PC-9 (cell line): ENCODE results near the gene IQCK. TPM values are rescaled to one million over a fixed set of nuclear protein-coding genes. Genes with fewer than 3 reads are reported as not detected.
"Not testable (repeated sequence)": the region's sequence is repeated elsewhere in the genome, so short reads cannot be mapped to it uniquely, and the experiment has no call there.

Experiments
- BruUV-seq: library from RNA; stranded (reverse); fragments of 400-500 nt; replicated peaks from 2 replicates; lab custom pipeline; 2021; lab: Mats Ljungman, UMichigan
- CTCF ChIA-PET: fragments of 300-600 bp; sonication (Branson Sonifier 250); formaldehyde crosslinking; loops from one replicate; lab custom pipeline; 2022; ENCODE audit warnings: antibody characterized with exemption; lab: Charles Lee
- POLR2A ChIA-PET: fragments of 300-600 bp; sonication (Branson Sonifier 250); formaldehyde crosslinking; loops from one replicate; lab custom pipeline; 2022; ENCODE audit warnings: antibody characterized with exemption; ENCODE audit not compliant: unreplicated experiment; lab: Charles Lee
- DNase-seq, 2 experiments: peaks; one replicate each; pipeline versions ENCODE4 v3.0.0 to v3.0.0-alpha.2; 2015 to 2022; ENCODE audit warnings: mixed read lengths in 1 of 2
- H2AFZ ChIP-seq: fragments of 200-600 bp; sonication (generic); 2 replicates; pipeline ENCODE4 v1.8.1; 2017; ENCODE audit warnings: antibody characterized with exemption
- H3F3A ChIP-seq: fragments of 200-600 bp; sonication (generic); 2 replicates; pipeline ENCODE4 v1.8.1; 2017; ENCODE audit warnings: antibody characterized with exemption, mild to moderate bottlenecking, low read depth; ENCODE audit not compliant: insufficient read depth
- H3K27ac ChIP-seq: fragments of 200-600 bp; sonication (generic); 2 replicates; pipeline ENCODE4 v1.6.1; 2016; ENCODE audit warnings: mixed run types
- H3K27me3 ChIP-seq: fragments of 200-600 bp; sonication (generic); 2 replicates; pipeline ENCODE4 v1.6.1; 2016; ENCODE audit warnings: low read depth, mixed run types; ENCODE audit not compliant: insufficient read depth
- H3K36me3 ChIP-seq: fragments of 200-600 bp; sonication (generic); 2 replicates; pipeline ENCODE4 v1.6.1; 2016; ENCODE audit warnings: low read depth, mixed run types
- H3K4me1 ChIP-seq: fragments of 200-600 bp; sonication (generic); replicated peaks from 2 replicates; pipeline ENCODE4 v1.6.1; 2016; ENCODE audit warnings: mixed run types; ENCODE audit not compliant: insufficient read depth
- H3K4me2 ChIP-seq: fragments of 200-600 bp; sonication (generic); 2 replicates; pipeline ENCODE4 v1.6.1; 2017; ENCODE audit warnings: mixed run types
- H3K4me3 ChIP-seq: fragments of 200-600 bp; sonication (generic); 2 replicates; pipeline ENCODE4 v1.6.1; 2016; ENCODE audit warnings: mixed run types
- H3K79me2 ChIP-seq: fragments of 200-600 bp; sonication (generic); 2 replicates; pipeline ENCODE4 v1.6.1; 2017; ENCODE audit warnings: low read depth, mixed run types
- H3K9me2 ChIP-seq: fragments of 200-600 bp; sonication (generic); 2 replicates; pipeline ENCODE4 v1.8.1; 2017; ENCODE audit warnings: mild to moderate bottlenecking; ENCODE audit not compliant: insufficient read depth
- H3K9me3 ChIP-seq: fragments of 200-600 bp; sonication (generic); 2 replicates; pipeline ENCODE4 v1.8.1; 2016; ENCODE audit warnings: low read depth; ENCODE audit not compliant: insufficient read depth
- H4K20me1 ChIP-seq: fragments of 200-600 bp; sonication (generic); 2 replicates; pipeline ENCODE4 v1.8.1; 2017; ENCODE audit not compliant: insufficient read depth
- EZH2 ChIP-seq: fragments of 200-600 bp; sonication (generic); IDR thresholded peaks from 2 replicates; pipeline ENCODE4 v1.8.0; 2017; ENCODE audit warnings: antibody characterized with exemption, low read depth
- intact Hi-C: fragments of 100-400 bp; cut with micrococcal nuclease; formaldehyde crosslinking; loops from one replicate; pipeline ENCODE4 v1.10.0; 2022; ENCODE audit not compliant: unreplicated experiment
- total RNA-seq: library from RNA; stranded (reverse); gene quantifications from 2 replicates; pipeline ENCODE4 v1.2.3, GENCODE V29; 2021
- TF ChIP-seq, protein P1 (sequence below): fragments of 200-600 bp; sonication (generic); conservative IDR thresholded peaks from 2 replicates; pipeline ENCODE4 v1.6.1; 2017; ENCODE audit warnings: mixed run types, antibody characterized with exemption, mild to moderate bottlenecking, moderate library complexity

IQCK gene
- total RNA-seq, 1 experiment from 2014 or later = 21.6 TPM

GRCh38 chr16:19715566-19715965 is 2.5 kb upstream of the IQCK start:
- no peak overlapping the region for H3K27ac ChIP-seq
- peak overlapping the region; percentile 99 for H3K4me2 ChIP-seq
- no peak for DNase-seq
- H3K27me3 ChIP-seq = no peaks in the 10 kb centered on the region
- no peaks in the 10 kb centered on the region for H3K9me3 ChIP-seq
- peaks cover 21% of the 10 kb centered on the region for H4K20me1 ChIP-seq
- H3K9me2 ChIP-seq = no peaks in the 10 kb centered on the region
- peaks cover 13% of the 10 kb centered on the region for H3F3A ChIP-seq
- no TSS peak for BruUV-seq
- no peak overlapping the region for H2AFZ ChIP-seq
- peaks cover 90% of the 10 kb centered on the region for H3K79me2 ChIP-seq
- CTCF ChIA-PET = interaction anchor here (0.6 to 0.9 kb wide), 2 partner anchors 109 to 169 kb away, joined by 3 to 15 read pairs; no protein-coding TSS in a partner anchor
- no peak overlapping the region; the same call in 1 of the 2 replicates for H3K4me3 ChIP-seq
- peaks cover 19% of the 10 kb centered on the region; the same call in 1 of the 2 replicates for H3K36me3 ChIP-seq
- POLR2A ChIA-PET = interaction anchor here (0.7 kb wide), 1 partner anchor 784 kb away, joined by 6 read pairs; no protein-coding TSS in a partner anchor
- intact Hi-C loops = loop anchor here (5.0 to 10.0 kb wide), 2 partner anchors 99 to 117 kb away; no protein-coding TSS in a partner anchor
- H3K4me1 ChIP-seq = peaks cover 25% of the 10 kb centered on the region
- TF ChIP-seq, protein P1, sequence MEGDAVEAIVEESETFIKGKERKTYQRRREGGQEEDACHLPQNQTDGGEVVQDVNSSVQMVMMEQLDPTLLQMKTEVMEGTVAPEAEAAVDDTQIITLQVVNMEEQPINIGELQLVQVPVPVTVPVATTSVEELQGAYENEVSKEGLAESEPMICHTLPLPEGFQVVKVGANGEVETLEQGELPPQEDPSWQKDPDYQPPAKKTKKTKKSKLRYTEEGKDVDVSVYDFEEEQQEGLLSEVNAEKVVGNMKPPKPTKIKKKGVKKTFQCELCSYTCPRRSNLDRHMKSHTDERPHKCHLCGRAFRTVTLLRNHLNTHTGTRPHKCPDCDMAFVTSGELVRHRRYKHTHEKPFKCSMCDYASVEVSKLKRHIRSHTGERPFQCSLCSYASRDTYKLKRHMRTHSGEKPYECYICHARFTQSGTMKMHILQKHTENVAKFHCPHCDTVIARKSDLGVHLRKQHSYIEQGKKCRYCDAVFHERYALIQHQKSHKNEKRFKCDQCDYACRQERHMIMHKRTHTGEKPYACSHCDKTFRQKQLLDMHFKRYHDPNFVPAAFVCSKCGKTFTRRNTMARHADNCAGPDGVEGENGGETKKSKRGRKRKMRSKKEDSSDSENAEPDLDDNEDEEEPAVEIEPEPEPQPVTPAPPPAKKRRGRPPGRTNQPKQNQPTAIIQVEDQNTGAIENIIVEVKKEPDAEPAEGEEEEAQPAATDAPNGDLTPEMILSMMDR = no peak
- no peak for TF ChIP-seq EZH2

DNA sequence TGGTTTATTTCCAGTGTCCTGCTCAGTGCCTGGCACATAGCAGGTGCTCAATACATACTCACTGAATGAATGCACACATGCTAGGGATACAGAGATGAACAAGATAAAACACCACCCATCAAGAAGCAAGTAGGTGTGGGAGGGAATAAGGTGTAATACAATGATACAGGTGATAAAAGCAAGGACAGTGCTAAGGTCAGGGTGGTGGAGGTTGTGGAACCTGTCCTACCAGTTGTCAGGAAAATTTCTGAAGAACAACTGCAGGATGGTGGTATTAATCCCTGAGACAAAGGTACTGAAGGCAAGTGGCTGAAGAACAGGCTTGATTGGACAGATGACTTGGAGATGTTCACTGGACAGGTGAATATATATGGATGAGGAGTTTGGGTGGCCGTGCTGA is 1.9 kb upstream of the IQCK start:
- DNase-seq = peak; percentile 46 to 70
- CTCF ChIA-PET = interaction anchor here (0.9 kb wide), 1 partner anchor 110 kb away, joined by 3 read pairs; no protein-coding TSS in a partner anchor

DNA sequence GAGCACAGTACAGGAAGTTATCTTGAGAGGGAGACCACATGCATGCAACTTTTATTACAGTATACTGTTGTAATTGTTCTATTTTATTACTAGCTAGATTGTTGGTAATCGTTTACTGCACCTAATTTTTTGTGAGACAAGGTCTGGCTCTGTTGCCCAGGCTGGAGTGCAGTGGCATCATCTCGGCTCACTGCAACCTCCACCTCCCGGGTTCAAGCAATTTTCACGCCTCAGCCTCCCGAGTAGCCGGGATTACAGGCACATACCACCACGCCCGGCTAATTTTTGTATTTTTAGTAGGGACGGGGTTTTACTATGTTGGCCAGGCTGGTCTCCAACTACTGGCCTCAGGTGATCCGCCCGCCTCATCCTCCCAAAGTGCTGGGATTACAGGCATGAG is 1.3 kb upstream of the IQCK start:
- DNase-seq, H2AFZ ChIP-seq, H3K9me3 ChIP-seq, BruUV-seq, H3K9me2 ChIP-seq, H3K27me3 ChIP-seq, CTCF ChIA-PET, H3K27ac ChIP-seq: not testable (repeated sequence)
- Histone ChIP-seq H3K4me3 (peak overlapping the region; percentile 97), H3F3A (peaks cover 13% of the 10 kb centered on the region), H3K36me3 (peaks cover 17% of the 10 kb centered on the region; the same call in 1 of the 2 replicates), H3K4me2 (peak overlapping the region; percentile 99), H3K79me2 (peaks cover 94% of the 10 kb centered on the region), H3K4me1 (peaks cover 25% of the 10 kb centered on the region), H4K20me1 (peaks cover 17% of the 10 kb centered on the region)
- POLR2A ChIA-PET = interaction anchor here (0.6 to 0.7 kb wide), 2 partner anchors 31 to 37 kb away, joined by 3 read pairs; no protein-coding TSS in a partner anchor
- intact Hi-C loops = loop anchor here (1.0 to 10.0 kb wide), 5 partner anchors 16 to 168 kb away; partner anchors contain the start of gene GPRC5B

More for the DNA sequence above, 1.9 kb upstream of the IQCK start:
- peaks cover 25% of the 10 kb centered on the region for H3K4me1 ChIP-seq
- no peaks in the 10 kb centered on the region for H3K9me3 ChIP-seq
- BruUV-seq = no TSS peak
- peak overlapping the region; percentile 99 for H3K4me2 ChIP-seq
- H3K36me3 ChIP-seq = peaks cover 18% of the 10 kb centered on the region; the same call in 1 of the 2 replicates
- H3K4me3 ChIP-seq = peak overlapping the region; percentile 97; the same call in 1 of the 2 replicates
- intact Hi-C loops = loop anchor here (1.0 to 10.0 kb wide), 5 partner anchors 16 to 168 kb away; partner anchors contain the start of gene GPRC5B
- POLR2A ChIA-PET = interaction anchor here (0.7 kb wide), 2 partner anchors 38 to 784 kb away, joined by 3 to 6 read pairs; no protein-coding TSS in a partner anchor
- H3K27ac ChIP-seq = no peak overlapping the region
- TF ChIP-seq, protein P1 = no peak
- TF ChIP-seq EZH2 = no peak
- no peak overlapping the region for H2AFZ ChIP-seq
- no peaks in the 10 kb centered on the region for H3K27me3 ChIP-seq
- H3F3A ChIP-seq = peaks cover 13% of the 10 kb centered on the region
- H4K20me1 ChIP-seq = peaks cover 21% of the 10 kb centered on the region
- H3K9me2 ChIP-seq = no peaks in the 10 kb centered on the region
- peaks cover 97% of the 10 kb centered on the region for H3K79me2 ChIP-seq
